Ovary (tissue), 3 donors: ENCODE results near the gene OR52E4.

Experiments used
- POLR2A ChIP-seq: fragments of 450-650 bp; IDR thresholded peaks from one replicate; pipeline ENCODE4 v1.6.1; 2017; ENCODE audit warnings: antibody characterized with exemption, mild to moderate bottlenecking, moderate library complexity
- TF ChIP-seq, protein P1 (sequence below), 3 donors: fragments of 450-650 bp in 2 of 3; fragments of 200-600 bp in 1 of 3; IDR thresholded peaks; one replicate each; pipeline versions ENCODE4 v1.5.1 to v1.8.0; 2016 to 2022; ENCODE audit warnings: antibody characterized with exemption in 3 of 3, mild to moderate bottlenecking in 1 of 3
- donor health status: DM: no; HTN: no; CAD: no.

DNA sequence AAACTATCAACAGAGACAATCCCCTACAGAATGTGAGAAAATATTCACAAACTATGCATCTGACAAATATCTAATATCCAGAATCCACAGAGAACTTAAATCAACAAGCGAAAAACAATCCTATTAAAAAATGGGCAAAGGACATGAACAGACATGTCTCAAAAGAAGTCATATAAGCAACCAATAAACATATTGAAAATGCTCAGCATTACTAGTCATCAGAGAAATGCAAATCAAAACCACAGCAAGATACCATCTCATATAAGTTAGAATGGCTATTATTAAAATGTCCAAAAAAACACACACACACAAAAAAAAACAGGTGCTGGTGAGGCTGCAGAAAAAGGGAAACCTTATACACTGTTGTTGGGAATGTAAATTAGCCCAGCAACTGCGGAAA lies 14.6 kb upstream of the OR52E4 start:
- TF ChIP-seq, protein P1, sequence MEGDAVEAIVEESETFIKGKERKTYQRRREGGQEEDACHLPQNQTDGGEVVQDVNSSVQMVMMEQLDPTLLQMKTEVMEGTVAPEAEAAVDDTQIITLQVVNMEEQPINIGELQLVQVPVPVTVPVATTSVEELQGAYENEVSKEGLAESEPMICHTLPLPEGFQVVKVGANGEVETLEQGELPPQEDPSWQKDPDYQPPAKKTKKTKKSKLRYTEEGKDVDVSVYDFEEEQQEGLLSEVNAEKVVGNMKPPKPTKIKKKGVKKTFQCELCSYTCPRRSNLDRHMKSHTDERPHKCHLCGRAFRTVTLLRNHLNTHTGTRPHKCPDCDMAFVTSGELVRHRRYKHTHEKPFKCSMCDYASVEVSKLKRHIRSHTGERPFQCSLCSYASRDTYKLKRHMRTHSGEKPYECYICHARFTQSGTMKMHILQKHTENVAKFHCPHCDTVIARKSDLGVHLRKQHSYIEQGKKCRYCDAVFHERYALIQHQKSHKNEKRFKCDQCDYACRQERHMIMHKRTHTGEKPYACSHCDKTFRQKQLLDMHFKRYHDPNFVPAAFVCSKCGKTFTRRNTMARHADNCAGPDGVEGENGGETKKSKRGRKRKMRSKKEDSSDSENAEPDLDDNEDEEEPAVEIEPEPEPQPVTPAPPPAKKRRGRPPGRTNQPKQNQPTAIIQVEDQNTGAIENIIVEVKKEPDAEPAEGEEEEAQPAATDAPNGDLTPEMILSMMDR (IDR thresholded peaks at IDR 0.05) = no peak
- TF ChIP-seq POLR2A = no peak
